Psoas muscle (tissue), 8 donors: ENCODE results near the gene DOCK8. TPM values are rescaled to one million over a fixed set of nuclear protein-coding genes. Genes with fewer than 3 reads are reported as not detected.

Experiments used
- ATAC-seq, 4 donors: fragments of 200-7000 bp; cut with Tn5 transposase; one replicate each; pipeline ENCODE4 v1.9.1; 2020; ENCODE audit warnings: moderate library complexity in 3 of 4, mild to moderate bottlenecking in 2 of 4
- DNase-seq, 2 donors: peaks; one replicate each; pipeline ENCODE4 v3.0.0-alpha.2; 2020
- H3K27ac ChIP-seq: fragments of 200-600 bp; one replicate; pipeline ENCODE4 v1.8.0; 2022
- H3K27me3 ChIP-seq, 3 donors: fragments of 200-600 bp in 1 of 3; one replicate each; pipeline versions ENCODE4 v1.6.1 to v1.8.0; 2013 to 2022; ENCODE audit warnings: low read length in 2 of 3, mild to moderate bottlenecking in 2 of 3, moderate library complexity in 1 of 3; ENCODE audit not compliant: insufficient read depth in 3 of 3
- H3K36me3 ChIP-seq, 2 donors: fragments of 200-600 bp in 1 of 2; one replicate each; pipeline versions ENCODE4 v1.6.1 to v1.8.0; 2013 to 2022; ENCODE audit warnings: low read depth in 1 of 2, mild to moderate bottlenecking in 1 of 2, moderate library complexity in 1 of 2; ENCODE audit not compliant: insufficient read depth in 1 of 2
- H3K4me1 ChIP-seq: fragments of 200-600 bp; one replicate; pipeline ENCODE4 v1.8.0; 2022
- H3K4me3 ChIP-seq: fragments of 200-600 bp; one replicate; pipeline ENCODE4 v1.8.0; 2022; ENCODE audit warnings: mild to moderate bottlenecking
- H3K9me3 ChIP-seq: fragments of 200-600 bp; one replicate; pipeline ENCODE4 v1.8.0; 2022
- WGBS, 3 donors: extraction: QIAGEN DNeasy Blood & Tissue Kit; methylation state at CpG; one replicate each; pipeline versions ENCODE4 v1.1.6 to v1.1.7; 2013; 5-methylcytosine and 5-hydroxymethylcytosine counted together
- intact Hi-C, 2 donors: fragments of 100-400 bp; cut with DNase I; formaldehyde crosslinking; loops; one replicate each; pipeline versions ENCODE4 v1.11.0 to v1.14.2; 2022
- polyA plus RNA-seq, 3 donors: library from polyadenylated mRNA; stranded (reverse); fragments of 200-250 nt; gene quantifications; one replicate each; pipeline ENCODE4 v1.2.3, GENCODE V29; 2013
- total RNA-seq, 4 donors: library from RNA; stranded (reverse); fragmentation: NEBNext Ultra II Directional in 2 of 4; extraction: Animal tissue kit (Norgen Biotek cat#: 25700) in 2 of 4; gene quantifications; one replicate each; pipeline versions ENCODE4 v1.2.1 to v1.2.4, GENCODE V29; 2021 to 2023
- TF ChIP-seq, protein P1 (sequence below): fragments of 200-600 bp; IDR thresholded peaks from one replicate; pipeline ENCODE4 v1.8.0; 2022; ENCODE audit warnings: antibody characterized with exemption
- donor health status: healthy with polysubstance abuse.
- donor health status: DM: no; HTN: no; CAD: no; lungs with moderate emphysema.
- donor health status: Bipolar disorder and iron deficiency.
- donor health status: healthy.
- donor health status: DM: yes; HTN: yes; CAD: no.
- donor health status: DM: no; HTN: no; CAD: no.
- donor health status: DM: no; HTN: no; CAD: no.
- donor health status: DM: yes; HTN: yes; CAD: no.

DOCK8 gene
- total and polyA plus RNA-seq, 7 donors = 0.32 to 2.8 (median 2.0) TPM

DNA sequence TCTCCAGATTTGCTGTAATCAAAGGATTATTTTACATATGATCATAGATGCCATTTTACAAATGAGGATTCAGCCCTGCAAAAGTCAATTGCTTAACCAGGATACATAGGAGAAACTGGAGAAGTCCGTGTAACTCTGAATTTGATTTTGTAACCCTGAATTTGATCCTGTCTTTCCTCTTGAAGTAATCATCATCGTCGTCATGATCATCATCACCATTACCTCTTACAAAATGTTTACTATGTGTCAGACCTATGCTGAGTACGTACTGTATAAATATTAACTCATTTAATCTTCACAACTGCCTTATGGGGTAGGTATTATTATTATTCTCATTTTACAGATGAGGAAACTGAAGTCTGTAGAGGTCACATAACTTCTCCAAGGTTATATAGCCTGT, 271.5 kb downstream of the DOCK8 start:
- Histone ChIP-seq H3K4me3 (no peak overlapping the region), H3K27me3 (no peaks in the 10 kb centered on the region), H3K36me3 (no peaks in the 10 kb centered on the region), H3K27ac (no peak overlapping the region), H3K9me3 (no peaks in the 10 kb centered on the region), H3K4me1 (no peaks in the 10 kb centered on the region)
- DNase-seq = no peak
- TF ChIP-seq, protein P1, sequence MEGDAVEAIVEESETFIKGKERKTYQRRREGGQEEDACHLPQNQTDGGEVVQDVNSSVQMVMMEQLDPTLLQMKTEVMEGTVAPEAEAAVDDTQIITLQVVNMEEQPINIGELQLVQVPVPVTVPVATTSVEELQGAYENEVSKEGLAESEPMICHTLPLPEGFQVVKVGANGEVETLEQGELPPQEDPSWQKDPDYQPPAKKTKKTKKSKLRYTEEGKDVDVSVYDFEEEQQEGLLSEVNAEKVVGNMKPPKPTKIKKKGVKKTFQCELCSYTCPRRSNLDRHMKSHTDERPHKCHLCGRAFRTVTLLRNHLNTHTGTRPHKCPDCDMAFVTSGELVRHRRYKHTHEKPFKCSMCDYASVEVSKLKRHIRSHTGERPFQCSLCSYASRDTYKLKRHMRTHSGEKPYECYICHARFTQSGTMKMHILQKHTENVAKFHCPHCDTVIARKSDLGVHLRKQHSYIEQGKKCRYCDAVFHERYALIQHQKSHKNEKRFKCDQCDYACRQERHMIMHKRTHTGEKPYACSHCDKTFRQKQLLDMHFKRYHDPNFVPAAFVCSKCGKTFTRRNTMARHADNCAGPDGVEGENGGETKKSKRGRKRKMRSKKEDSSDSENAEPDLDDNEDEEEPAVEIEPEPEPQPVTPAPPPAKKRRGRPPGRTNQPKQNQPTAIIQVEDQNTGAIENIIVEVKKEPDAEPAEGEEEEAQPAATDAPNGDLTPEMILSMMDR = no peak
- no peak for ATAC-seq
- 86 to 94% (median 91%) methylated on average over 4 of the region's 4 CpGs for WGBS, 3 donors
- intact Hi-C loops = no loop called here

DNA sequence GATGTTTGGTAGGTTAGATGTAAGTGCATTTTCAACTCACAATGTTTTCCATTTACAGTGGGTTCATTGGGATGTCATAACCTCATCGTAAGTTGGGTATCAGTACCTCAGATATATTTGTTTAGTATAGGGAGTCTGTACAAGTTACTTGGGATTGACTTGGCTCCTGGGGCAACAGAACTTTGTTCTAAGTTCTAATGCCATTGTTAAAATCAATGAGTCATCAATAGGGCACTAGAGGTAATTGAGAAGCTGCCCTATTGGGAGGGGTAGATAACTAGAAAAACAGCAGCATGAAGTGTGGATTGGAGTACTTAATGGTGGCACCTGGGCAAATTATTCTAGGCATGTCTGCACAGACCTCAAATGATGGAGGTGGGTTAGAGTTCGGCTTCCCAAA, 272.8 kb downstream of the DOCK8 start:
- 92 to 98% (median 97%) methylated on average over 2 of the region's 2 CpGs for whole genome bisulfite sequencing, 3 donors
- ATAC-seq (no peak), DNase-seq (no peak)
- intact Hi-C loops = no loop called here
- Histone ChIP-seq H3K4me3 (no peak overlapping the region), H3K9me3 (no peaks in the 10 kb centered on the region), H3K27me3 (no peaks in the 10 kb centered on the region), H3K4me1 (no peaks in the 10 kb centered on the region), H3K27ac (no peak overlapping the region), H3K36me3 (no peaks in the 10 kb centered on the region)
- TF ChIP-seq, protein P1 = no peak

DNA sequence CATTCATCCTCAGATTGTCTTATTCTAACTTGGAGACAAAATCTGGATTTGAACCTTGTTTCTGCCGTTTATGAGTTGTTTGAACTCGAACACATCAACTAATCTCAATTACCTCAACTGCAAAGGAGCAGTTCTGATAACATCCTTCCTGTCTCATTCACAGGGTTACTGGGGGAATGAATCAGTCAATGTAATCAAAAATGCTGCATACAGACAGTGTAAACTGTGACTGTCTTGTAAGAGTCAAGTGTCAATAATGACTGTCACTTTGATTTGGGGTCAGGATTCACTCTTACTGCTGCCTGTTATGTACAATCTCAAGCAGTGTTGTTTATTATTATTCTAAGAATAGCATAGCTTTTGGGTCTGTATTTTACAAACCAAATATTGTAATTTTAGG, 273.8 kb downstream of the DOCK8 start:
- DNase-seq (no peak), ATAC-seq (no peak)
- H3K36me3 ChIP-seq = no peaks in the 10 kb centered on the region
- no peak overlapping the region for H3K4me3 ChIP-seq
- no peak overlapping the region for H3K27ac ChIP-seq
- intact Hi-C loops = no loop called here
- H3K27me3 ChIP-seq = no peaks in the 10 kb centered on the region
- TF ChIP-seq, protein P1 = no peak
- 80 to 84% (median 82%) methylated on average over 2 of the region's 2 CpGs for WGBS, 3 donors
- no peaks in the 10 kb centered on the region for H3K9me3 ChIP-seq
- H3K4me1 ChIP-seq = no peaks in the 10 kb centered on the region

DNA sequence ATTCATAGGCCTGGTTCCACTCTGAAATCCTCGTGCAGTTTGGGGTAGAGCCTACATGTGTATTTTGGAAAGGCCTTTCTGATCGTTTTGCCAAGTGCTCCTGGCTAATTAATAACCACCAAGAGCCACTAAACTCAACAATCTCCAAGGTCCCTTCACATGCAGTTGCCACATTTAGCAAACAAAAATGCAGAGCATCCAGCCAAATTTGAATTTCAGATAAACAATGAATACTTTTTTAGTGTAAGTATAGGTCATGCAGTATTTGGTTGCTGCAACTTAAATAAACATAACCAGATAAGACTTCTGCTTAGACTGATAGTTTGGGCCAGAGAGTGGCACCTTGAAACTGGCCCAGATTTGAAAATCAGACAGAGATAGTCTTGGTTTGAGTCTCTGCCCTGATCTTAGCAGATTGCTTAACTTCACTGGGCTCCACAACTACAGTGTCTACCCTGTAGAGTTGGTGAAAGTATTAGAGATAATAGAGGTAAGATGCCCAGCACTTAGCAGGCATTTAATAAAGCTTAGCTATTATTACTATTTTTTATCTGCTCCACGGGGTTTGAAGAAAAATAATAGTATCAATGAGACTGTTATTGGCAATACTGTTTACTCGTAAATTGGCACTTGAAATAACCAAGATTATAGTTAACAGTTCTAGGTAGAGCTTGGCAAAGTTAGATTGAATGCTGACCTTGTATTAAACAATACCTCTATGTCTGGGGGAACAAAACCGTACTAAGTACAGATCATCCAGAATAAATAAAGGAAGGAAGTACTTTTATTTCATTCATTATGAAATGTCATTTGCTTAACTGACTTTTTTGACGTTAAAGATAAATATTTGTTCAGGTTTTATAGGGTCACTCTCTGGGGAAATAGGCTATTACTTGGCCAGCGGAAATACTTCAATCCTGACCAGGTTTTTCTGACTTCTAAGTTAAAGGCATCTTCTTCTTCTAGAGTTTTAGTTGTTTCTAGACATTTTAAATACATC, 274.8 kb downstream of the DOCK8 start:
- H3K4me3 ChIP-seq = no peak overlapping the region
- DNase-seq (no peak), ATAC-seq (no peak)
- no peaks in the 10 kb centered on the region for H3K9me3 ChIP-seq
- H3K36me3 ChIP-seq = no peaks in the 10 kb centered on the region
- 65 to 71% (median 65%) methylated on average over 7 of the region's 7 CpGs for WGBS, 3 donors
- intact Hi-C loops = no loop called here
- TF ChIP-seq, protein P1 = no peak
- no peaks in the 10 kb centered on the region for H3K4me1 ChIP-seq
- H3K27ac ChIP-seq = no peak overlapping the region
- H3K27me3 ChIP-seq = no peaks in the 10 kb centered on the region
